ENCODE data around the gene E4F1. TPM values are rescaled to one million over a fixed set of nuclear protein-coding genes. Genes with fewer than 3 reads are reported as not detected.

The E4F1 gene
- total RNA-seq, 1 donor from 2014 or later = 30.3 TPM

DNA sequence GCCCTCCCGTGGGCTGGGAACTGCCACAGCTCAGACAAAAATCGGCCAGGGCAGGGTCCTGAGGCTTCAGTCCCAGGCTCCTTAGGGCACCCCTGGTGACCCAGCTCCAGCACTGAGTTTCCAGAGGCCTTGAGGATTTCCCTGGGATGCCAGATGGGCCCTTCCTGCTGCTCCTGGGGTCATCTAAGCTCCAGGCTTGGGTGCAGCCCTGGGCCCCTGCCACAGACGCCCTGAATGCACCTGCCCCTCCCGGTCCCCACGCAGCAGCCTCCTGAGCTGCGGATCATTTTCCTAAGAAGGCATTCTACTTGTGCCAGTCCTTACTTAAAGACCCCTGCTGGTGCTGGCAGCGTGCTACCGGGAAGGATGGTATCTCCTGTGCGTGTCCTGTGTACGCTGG is 50.5 kb downstream of the E4F1 start:
- DNase-seq (ENCODE audit: low read depth, low spot score) = no peak

DNA sequence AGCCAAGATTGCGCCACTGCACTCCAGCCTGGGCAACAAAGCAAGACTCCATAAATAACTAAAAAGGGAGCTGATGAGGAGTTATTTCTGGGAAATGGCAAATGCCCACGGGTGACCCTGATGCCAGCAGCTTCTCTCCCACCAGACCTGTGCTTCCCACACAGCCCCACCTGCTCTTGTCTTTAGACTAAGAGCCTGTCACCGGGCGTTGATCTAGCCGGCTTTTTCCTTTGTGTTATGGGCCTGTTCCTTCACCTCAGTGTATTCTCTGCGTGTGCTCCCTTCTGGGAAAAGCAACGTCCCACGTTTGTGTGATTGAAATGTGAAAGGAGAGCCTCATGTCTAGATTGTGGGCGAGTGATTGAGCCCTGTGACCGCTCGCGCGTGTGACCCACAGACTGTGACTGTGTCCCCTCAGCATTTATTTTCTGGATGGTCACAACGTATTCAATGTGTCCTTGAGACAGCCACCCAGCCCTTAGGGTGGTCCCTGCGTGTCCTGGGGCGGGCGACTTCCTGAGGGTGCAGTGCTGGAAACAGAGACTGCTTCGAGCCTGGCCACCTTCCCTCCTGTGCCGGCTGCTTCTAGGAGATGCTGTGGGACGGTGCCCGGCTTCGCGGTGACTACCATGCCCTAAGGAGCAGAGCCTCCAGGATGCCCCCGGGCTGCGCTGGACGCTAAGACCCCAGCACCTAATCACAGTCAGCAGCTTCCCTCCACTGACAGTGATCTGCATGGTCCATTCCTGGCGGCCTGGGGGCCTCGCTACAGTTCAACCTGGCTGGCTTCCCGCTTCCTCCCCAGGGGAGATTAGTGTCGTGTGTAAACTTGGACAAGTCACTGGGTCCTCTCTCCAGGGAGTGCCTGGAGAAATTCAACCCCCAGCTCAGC is 52.3 kb downstream of the E4F1 start:
- DNase-seq (ENCODE audit: low read depth, low spot score) = no peak

DNA sequence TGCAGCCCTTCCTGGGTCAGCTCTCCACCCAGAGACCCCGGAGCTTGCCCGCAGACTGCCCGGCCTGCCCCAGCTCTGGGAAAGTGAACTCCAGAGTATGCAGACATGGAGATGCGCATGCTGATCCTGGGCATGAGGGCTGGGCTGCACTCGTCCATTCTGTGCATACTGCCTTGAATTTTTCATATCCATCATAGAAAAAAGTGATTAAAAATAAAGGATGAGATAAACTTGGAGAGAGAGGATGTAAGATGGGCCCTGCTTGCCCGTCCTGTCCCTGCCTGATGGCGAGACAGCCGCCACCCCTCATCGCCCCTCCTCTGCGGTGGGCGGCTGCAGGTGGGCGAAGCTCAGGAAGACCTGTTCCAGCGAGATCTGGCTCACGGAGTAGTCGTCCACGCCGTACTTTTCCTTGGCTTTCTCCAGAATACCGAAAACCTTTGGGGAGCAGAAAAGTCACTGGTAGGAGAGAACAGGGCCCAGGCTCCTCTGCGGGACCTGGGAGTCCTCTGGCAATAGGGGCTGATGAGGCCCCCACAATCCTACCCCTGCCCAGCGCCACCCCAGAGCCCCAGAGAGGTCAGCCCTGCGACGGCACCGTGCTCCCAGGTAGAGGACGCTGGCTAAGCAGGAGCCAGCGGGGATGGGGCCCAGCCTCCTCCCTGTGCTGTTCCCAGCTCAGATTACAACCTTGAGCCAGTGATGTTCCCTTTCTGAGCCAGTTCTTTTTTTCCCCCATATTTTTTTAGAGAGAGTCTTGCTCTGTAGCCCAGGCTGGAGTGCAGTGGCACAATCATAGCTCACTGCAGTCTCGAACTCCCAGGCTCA is 53.2 kb downstream of the E4F1 start:
- no peak for DNase-seq (ENCODE audit: low read depth, low spot score)

DNA sequence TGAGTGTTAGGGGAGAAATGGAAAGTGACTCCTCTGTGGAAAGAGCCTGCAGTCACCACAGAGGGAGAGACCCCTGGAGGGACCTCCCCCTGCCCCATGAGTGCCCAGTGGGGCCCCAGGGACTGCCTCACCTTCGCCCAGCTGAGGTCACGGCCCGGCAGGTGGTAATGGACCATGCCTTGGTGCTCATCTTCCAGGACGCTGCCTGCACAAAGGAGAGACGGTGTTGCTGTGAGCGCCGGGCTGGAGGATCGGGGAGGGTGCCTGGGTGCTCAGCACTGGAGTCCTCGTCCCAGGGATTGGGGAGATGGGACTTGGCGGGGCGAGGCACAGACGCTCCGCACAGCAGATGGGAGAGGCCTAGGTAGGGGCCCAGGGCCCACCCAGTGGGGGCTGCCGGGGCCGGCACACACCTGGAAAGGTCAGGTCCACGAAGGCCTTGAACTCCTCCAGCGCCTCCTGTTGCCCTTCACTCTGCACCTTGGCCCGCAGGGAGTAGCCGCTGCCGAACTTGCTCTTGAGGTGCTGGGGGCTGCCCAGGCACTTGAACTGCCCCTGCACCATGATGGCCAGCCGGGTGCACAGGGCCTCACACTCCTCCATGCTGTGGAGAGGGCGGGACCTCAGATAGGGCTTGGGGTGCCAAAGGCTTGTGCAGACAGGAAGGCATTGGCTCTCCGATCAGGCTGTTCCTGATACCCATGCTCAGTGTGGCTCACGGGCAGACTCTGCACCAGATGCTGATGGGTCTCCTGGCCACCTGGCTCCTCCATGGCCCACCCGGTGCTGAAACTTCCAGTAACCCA is 54.3 kb downstream of the E4F1 start:
- no peak for DNase-seq (ENCODE audit: low read depth, low spot score)

DNA sequence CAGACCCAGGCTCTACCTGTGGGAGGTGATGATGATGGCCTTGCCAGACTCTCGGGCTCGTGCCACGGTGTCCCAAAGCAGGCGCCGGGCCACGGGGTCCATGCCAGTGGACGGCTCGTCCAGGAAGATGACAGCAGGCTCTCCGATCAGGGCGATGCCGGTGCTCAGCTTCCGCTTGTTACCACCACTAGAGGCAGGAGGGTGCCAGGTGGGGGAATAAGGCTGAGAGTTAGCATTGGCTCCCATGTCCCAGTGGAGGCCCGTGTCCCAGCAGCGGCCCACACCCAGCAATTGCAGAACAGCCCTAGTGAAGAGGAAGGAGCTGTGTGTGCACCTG is 54.8 kb downstream of the E4F1 start:
- DNase-seq (ENCODE audit: low read depth, low spot score) = no peak

DNA sequence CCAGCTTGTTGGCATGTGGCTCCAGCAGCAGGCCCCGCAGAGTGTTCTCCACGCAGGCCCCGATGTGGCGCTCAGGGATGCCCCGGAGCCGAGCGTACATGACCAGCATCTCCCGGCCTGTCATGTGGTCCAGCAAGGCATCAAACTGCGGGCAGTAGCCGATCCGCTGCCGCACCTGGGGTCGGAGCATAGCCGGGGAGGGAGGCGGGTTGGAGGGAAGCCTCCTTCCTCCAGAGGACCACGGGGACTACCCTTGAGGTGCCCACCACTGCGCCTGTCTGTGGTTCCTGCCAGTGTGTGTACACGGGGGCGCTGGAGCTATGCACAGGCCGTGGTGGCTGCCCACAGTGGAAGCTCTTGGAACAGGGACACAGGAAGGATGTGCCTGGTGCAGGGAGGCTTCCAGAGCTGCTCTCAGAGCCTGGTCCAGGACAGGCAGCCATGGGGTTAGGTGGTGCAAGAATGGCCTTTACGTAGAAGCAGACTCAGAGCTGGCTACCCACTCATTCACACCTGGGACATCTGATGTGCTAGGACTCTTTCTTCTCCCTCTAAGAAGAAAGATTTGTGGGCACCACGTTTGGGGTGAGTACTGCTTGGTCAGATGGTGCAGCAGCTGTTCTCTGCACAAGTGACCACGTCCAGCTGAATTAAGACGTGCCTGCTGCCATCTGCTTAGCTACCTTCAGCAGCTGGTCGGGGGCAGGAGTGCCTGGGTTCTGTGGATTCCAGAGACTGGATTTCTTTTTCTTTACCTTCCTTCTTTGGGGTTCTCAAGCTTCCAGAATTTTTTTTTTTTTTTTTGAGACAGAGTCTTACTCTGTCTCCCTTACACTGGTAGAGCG is 55.8 kb downstream of the E4F1 start:
- DNase-seq (ENCODE audit: low read depth, low spot score) = no peak

DNA sequence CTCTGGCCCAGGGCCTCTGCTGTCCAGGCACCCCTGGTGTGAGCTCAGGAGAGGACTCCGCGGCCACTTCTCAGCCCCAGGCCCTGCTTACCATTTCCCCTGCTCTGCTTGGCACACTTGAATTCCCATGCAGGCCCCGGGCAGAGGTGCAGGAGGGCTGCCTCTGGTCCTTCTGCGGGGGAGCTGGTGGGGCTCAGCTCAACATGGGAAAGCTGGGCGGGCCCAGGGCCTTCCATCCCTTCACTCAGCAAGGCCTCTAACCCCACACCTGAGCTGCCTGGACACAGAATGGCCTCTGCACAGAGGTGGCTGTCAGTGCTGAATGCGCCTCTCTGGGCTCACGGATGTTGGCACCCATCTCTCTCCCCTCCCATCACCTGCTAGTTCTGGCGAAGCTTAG is 57.1 kb downstream of the E4F1 start:
- DNase-seq (ENCODE audit: low read depth, low spot score) = no peak

DNA sequence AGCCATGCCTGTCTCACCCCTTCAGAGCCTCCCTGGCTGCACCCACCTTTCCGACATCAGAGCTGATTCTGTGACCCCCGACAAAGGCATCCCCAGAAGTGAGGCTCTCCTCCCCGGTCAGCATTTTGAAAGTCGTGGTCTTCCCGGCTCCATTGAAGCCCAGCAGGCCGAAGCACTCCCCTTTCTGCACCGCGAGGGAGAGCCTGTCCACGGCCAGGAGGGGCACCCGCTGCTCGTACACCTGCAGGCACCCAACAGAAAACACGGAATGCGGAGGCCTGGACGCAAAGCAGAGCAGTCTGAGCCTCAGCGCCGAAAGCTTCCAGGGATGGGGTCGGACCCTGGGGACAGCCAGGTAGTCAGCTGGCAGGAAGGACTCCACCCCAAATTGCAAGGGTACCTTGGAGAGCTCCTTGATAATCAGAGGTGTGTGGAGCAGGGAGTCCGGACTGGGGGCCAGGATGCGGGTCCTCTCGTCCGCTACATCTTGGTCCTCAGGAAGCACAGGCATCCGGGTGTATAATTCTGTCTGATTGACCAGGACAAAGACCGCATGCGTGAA is 57.7 kb downstream of the E4F1 start:
- DNase-seq (ENCODE audit: low read depth, low spot score) = no peak

DNA sequence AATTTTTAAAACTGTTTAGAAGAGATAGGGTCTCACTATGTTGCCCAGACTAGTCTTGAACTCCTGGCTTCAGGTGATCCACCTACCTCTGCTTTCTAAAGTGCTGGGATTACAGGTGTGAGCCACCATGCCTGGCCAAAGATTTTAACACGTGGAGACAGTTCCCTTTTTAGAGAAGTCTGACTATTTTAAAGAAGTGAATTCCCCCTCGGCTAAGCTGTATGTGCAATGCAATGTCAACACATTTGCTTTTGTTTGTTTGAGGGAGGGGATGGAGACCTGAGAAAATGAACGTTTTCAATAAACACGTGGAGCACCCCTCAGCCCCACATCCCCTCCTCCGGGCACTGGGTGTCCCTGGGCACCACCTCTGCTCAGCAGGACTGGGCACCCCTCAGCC is 58.9 kb downstream of the E4F1 start:
- DNase-seq (ENCODE audit: low read depth, low spot score) = no peak

DNA sequence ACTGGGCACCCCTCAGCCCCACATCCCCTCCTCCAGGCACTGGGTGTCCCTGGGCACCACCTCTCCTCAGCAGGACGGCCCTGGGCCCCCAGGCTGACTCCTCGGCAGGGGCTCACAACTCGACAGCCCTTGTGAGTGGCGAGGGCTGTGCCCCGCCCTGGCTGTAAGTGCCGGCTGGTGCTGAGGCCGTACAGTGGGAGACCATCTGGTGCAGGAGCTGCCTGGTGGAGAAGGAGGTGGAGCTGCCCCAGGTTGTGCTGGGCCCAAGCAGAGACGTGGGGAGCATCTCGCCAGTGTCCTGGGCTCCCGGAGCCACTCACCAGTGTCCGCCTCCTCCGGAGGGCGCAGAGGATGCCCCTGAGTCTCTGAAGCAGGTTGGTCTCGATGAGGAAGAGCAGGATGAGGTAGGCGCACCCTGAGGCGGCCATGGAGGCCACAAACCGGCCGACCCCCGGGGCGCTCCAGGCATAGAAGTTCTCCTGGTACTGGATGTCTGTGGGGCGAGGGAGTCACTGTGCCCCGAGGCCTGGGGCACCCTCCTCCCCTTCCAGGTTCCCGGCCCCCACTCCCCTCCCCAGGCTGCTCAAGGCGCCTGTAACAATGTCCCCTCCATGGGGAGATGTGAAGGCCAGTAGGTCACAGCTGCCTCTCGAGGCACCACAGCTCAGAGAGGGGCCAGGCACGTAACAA is 59.6 kb downstream of the E4F1 start:
- DNase-seq (ENCODE audit: low read depth, low spot score) = no peak

DNA sequence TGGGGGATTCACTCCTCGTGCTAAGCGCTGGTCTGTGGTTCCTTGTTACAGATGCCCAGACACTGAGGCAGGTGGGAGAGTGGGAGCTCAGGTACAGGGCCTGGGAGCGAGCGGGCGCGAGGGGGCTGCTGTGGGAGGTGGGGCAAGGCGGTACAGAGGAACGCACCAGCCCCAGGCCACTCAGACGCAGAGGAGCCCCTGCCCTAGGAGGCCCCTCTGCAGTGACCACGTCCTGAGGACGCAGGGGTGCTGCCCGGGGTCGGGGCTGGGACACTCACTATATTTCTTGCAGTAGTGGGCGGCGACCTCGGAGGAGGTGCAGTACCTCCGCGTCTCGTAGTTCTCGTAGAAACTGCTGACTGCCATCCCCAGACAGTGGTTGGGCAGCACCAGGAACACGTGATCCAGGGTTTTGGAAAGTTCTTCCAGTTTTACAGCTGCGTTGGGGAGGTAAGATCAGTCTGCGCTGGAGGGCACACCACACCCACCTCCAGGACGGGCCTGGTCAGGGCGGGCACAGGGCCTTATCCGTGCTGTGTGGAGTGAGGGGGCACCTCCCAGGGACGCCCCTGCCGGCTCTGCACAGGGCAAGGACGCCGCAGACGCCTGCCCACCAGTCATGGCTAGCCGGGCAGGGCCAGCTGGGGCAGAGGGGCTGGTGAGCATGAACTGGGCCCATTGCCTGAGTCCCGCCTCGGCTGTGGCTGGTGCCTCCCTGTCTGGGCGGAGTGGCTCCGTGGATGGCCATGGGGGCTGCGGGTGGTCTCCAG is 60.8 kb downstream of the E4F1 start:
- DNase-seq (ENCODE audit: low read depth, low spot score) = no peak

DNA sequence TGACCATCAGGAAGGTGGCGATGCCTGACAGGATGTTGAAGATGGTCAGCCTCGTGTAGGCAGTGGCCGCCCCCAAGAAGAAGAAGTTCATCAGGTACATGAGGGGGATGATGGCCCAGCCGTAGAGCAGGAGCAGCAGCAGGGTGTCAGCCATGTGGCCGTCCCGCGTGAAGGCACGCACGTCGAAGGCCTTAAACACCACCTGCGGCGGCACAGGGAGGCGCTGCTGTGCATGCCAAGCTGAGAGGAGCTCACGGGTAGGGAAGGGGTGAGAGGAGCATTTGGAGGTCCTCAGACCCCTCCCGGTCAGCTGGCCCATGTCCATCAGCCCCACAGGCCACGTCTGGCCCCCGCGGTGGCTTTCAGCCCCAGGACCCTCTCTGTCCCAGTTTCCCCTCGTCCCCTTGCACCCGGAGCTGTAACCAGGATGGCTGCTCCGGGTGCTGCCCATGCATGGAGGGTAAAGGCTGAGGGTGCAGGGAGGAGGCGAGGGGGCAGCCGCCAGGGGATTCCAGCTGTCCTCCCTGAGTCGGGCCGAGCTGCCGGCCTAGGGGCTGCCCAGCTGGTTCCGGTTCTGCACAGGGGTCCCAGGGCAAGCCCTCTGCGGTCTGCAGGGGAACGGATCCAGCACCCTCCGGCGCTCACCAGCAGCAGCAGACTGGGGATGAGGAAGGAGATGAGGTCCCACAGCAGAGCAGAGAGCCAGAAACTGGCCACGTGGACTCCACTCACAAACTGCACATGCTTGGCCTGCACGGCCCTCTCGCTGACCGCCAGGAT is 61.6 kb downstream of the E4F1 start:
- no peak for DNase-seq (ENCODE audit: low read depth, low spot score)

Other genes starting within 250 kb of the E4F1 start
- gene NOXO1, start 242.1 kb upstream of the E4F1 start, total RNA-seq = 0.07 and 0.13 TPM in 2 replicates
- 13.5 and 21.1 TPM in 2 replicates for gene GFER, start 239.4 kb upstream of the E4F1 start, total RNA-seq
- 1.8 and 5.6 TPM in 2 replicates for gene SYNGR3, start 233.6 kb upstream of the E4F1 start, total RNA-seq
- 22.8 and 23.4 TPM in 2 replicates for gene ZNF598, start 213.8 kb upstream of the E4F1 start, total RNA-seq
- 0.33 and 0.46 TPM in 2 replicates for gene NPW, start 203.8 kb upstream of the E4F1 start, total RNA-seq
- 53.2 and 76.2 TPM in 2 replicates for gene NHERF2, start 196.7 kb upstream of the E4F1 start, total RNA-seq
- gene NTHL1, start 175.8 kb upstream of the E4F1 start, total RNA-seq = 48.6 and 48.9 TPM in 2 replicates
- 35.1 and 47.5 TPM in 2 replicates for gene TSC2, start 175.6 kb upstream of the E4F1 start, total RNA-seq
- 35.4 and 39.8 TPM in 2 replicates for gene PKD1, start 87.7 kb upstream of the E4F1 start, total RNA-seq
- 0.46 and 1.1 TPM in 2 replicates for gene RAB26, start 75.0 kb upstream of the E4F1 start, total RNA-seq
- 88.8 and 95.7 TPM in 2 replicates for gene TRAF7, start 67.8 kb upstream of the E4F1 start, total RNA-seq
- gene CASKIN1, start 27.0 kb upstream of the E4F1 start, total RNA-seq = 0.04 and 0.26 TPM in 2 replicates
- gene MLST8, start 18.1 kb upstream of the E4F1 start, total RNA-seq = 26.4 and 32.1 TPM in 2 replicates
- gene BRICD5, start 12.7 kb upstream of the E4F1 start, total RNA-seq = 1.1 and 6.5 TPM in 2 replicates
- gene PGP, start 8.8 kb upstream of the E4F1 start, total RNA-seq = 19.3 and 25.8 TPM in 2 replicates
- 0.26 and 0.85 TPM in 2 replicates for gene DNASE1L2, start 12.9 kb downstream of the E4F1 start, total RNA-seq
- gene ECI1, start 28.0 kb downstream of the E4F1 start, total RNA-seq = 35.1 and 35.3 TPM in 2 replicates
- 64.5 and 77.5 TPM in 2 replicates for gene RNPS1, start 44.5 kb downstream of the E4F1 start, total RNA-seq
- gene ABCA3, start 117.1 kb downstream of the E4F1 start, total RNA-seq = 26.2 and 31.5 TPM in 2 replicates
- 32.3 and 60.7 TPM in 2 replicates for gene CCNF, start 205.9 kb downstream of the E4F1 start, total RNA-seq
- 6.6 and 9.5 TPM in 2 replicates for gene TEDC2, start 236.5 kb downstream of the E4F1 start, total RNA-seq
- not detected in 2 replicates for gene NTN3, start 247.7 kb downstream of the E4F1 start, total RNA-seq